ENCODE results near the gene CAPN12.
A peak's percentile ranks its signal among the peaks of the same experiment; 100 is the strongest.
"Not testable (repeated sequence)": the region's sequence is repeated elsewhere in the genome, so short reads cannot be mapped to it uniquely, and the experiment has no call there.

The CAPN12 gene

DNA sequence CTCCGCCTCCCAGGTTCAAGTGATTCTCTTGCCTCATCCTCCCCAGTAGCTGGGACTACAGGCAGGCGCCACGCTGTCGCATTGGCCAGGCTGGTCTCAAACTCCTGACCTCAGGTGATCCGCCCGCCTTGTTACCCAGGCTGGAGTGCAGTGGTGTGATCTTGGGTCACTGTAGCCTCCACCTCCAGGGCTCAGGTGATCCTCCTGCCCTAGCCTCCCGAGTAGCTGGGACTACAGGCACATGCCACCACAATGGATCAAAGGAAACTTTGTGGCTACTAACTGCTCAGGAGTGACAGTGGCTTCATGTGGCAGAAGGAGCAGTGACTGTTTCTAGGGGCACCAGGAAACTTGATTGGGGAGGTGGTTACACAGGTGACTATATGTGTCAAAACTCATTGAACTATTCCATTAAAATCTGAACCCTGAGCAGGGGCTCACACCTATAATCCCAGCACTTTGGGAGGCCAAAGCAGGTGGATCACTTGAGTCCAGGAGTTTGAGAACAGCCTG lies 41.0 kb upstream of the CAPN12 start:
- Histone ChIP-seq H3K9me3 (ENCODE audit: low read length) (no peaks in the 10 kb centered on the region), H3K9ac (ENCODE audit: low read length) (no peak overlapping the region), H3K36me3 (ENCODE audit: insufficient read depth, low read length) (no peaks in the 10 kb centered on the region), H3K4me1 (ENCODE audit: insufficient read depth, low read length) (no peaks in the 10 kb centered on the region), H3K4me3 (ENCODE audit: low read depth in 1 of 2, low read length in 2 of 2) (no peak overlapping the region), H3K27me3 (ENCODE audit: control insufficient read depth in 1 of 2, insufficient read depth in 2 of 2, low read length in 2 of 2) (peaks cover 0 to 4% of the 10 kb centered on the region in 2 donors), H3K27ac (ENCODE audit: low read depth, low read length) (no peak overlapping the region)

- H3K36me3 ChIP-seq (ENCODE audit: insufficient read depth, low read length): no peaks in the 10 kb centered on the region
- H3K4me3 ChIP-seq (ENCODE audit: low read depth in 1 of 2, low read length in 2 of 2): no peak overlapping the region
- peaks cover 0 to 4% of the 10 kb centered on the region in 2 donors for H3K27me3 ChIP-seq (ENCODE audit: control insufficient read depth in 1 of 2, insufficient read depth in 2 of 2, low read length in 2 of 2)
- H3K4me1 ChIP-seq (ENCODE audit: insufficient read depth, low read length): no peaks in the 10 kb centered on the region
- H3K9ac ChIP-seq (ENCODE audit: low read length): no peak overlapping the region
- H3K27ac ChIP-seq (ENCODE audit: low read depth, low read length): no peak overlapping the region
- H3K9me3 ChIP-seq (ENCODE audit: low read length): no peaks in the 10 kb centered on the region
Observed at GRCh38 chr19:38784224-38784623, 40.0 kb upstream of the CAPN12 start.

DNA sequence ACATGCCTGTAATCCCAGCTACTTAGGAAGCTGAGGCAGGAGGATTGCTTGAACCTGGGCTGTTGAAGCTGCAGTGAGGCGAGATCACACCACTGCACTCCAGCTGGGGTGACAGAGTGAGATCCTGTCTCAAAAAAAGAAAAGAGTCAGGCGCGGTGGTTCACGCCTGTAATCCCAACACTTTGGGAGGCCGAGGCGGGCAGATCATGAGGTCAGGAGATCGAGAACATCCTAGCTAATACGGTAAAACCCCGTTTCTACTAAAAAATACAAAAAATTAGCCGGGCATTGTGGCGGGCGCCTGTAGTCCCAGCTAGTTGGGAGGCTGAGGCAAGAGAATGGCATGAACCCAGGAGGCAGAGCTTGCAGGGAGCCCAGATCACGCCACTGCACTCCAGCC lies 37.9 kb upstream of the CAPN12 start:
- not testable (repeated sequence) for H3K9ac ChIP-seq (ENCODE audit: low read length); H3K36me3 ChIP-seq (ENCODE audit: insufficient read depth, low read length); H3K27ac ChIP-seq (ENCODE audit: low read depth, low read length); H3K4me3 ChIP-seq (ENCODE audit: low read depth in 1 of 2, low read length in 2 of 2); H3K9me3 ChIP-seq (ENCODE audit: low read length); H3K27me3 ChIP-seq (ENCODE audit: control insufficient read depth in 1 of 2, insufficient read depth in 2 of 2, low read length in 2 of 2); H3K4me1 ChIP-seq (ENCODE audit: insufficient read depth, low read length)

GRCh38 chr19:38781058-38781457 lies 36.8 kb upstream of the CAPN12 start:
- H3K27ac ChIP-seq (ENCODE audit: low read depth, low read length): no peak overlapping the region

GRCh38 chr19:38780443-38780842 lies 36.2 kb upstream of the CAPN12 start:
- H3K4me1 ChIP-seq (ENCODE audit: insufficient read depth, low read length): no peaks in the 10 kb centered on the region
- no peak overlapping the region for H3K27ac ChIP-seq (ENCODE audit: low read depth, low read length)
- H3K27me3 ChIP-seq (ENCODE audit: control insufficient read depth in 1 of 2, insufficient read depth in 2 of 2, low read length in 2 of 2): peaks cover 0 to 9% of the 10 kb centered on the region in 2 donors
- no peaks in the 10 kb centered on the region for H3K9me3 ChIP-seq (ENCODE audit: low read length)
- no peak overlapping the region for H3K4me3 ChIP-seq (ENCODE audit: low read depth in 1 of 2, low read length in 2 of 2)
- no peak overlapping the region for H3K9ac ChIP-seq (ENCODE audit: low read length)
- H3K36me3 ChIP-seq (ENCODE audit: insufficient read depth, low read length): no peaks in the 10 kb centered on the region

More at GRCh38 chr19:38781058-38781457, 36.8 kb upstream of the CAPN12 start:
- peaks cover 0 to 9% of the 10 kb centered on the region in 2 donors for H3K27me3 ChIP-seq (ENCODE audit: control insufficient read depth in 1 of 2, insufficient read depth in 2 of 2, low read length in 2 of 2)
- H3K9me3 ChIP-seq (ENCODE audit: low read length): no peaks in the 10 kb centered on the region
- H3K9ac ChIP-seq (ENCODE audit: low read length): no peak overlapping the region
- H3K36me3 ChIP-seq (ENCODE audit: insufficient read depth, low read length): no peaks in the 10 kb centered on the region
- H3K4me3 ChIP-seq (ENCODE audit: low read depth in 1 of 2, low read length in 2 of 2): no peak overlapping the region
- no peaks in the 10 kb centered on the region for H3K4me1 ChIP-seq (ENCODE audit: insufficient read depth, low read length)

GRCh38 chr19:38778733-38779132 lies 34.5 kb upstream of the CAPN12 start:
- Histone ChIP-seq H3K27me3 (ENCODE audit: control insufficient read depth in 1 of 2, insufficient read depth in 2 of 2, low read length in 2 of 2) (peaks cover 0 to 9% of the 10 kb centered on the region in 2 donors), H3K4me3 (ENCODE audit: low read depth in 1 of 2, low read length in 2 of 2) (no peak overlapping the region), H3K36me3 (ENCODE audit: insufficient read depth, low read length) (no peaks in the 10 kb centered on the region), H3K9me3 (ENCODE audit: low read length) (no peaks in the 10 kb centered on the region), H3K9ac (ENCODE audit: low read length) (no peak overlapping the region), H3K27ac (ENCODE audit: low read depth, low read length) (no peak overlapping the region), H3K4me1 (ENCODE audit: insufficient read depth, low read length) (no peaks in the 10 kb centered on the region)

GRCh38 chr19:38774181-38774950 lies 30.1 kb upstream of the CAPN12 start:
- no peak overlapping the region for H3K9ac ChIP-seq (ENCODE audit: low read length)
- H3K27ac ChIP-seq (ENCODE audit: low read depth, low read length): no peak overlapping the region
- H3K4me1 ChIP-seq (ENCODE audit: insufficient read depth, low read length): no peaks in the 10 kb centered on the region
- H3K27me3 ChIP-seq (ENCODE audit: control insufficient read depth in 1 of 2, insufficient read depth in 2 of 2, low read length in 2 of 2): peaks cover 0 to 4% of the 10 kb centered on the region in 2 donors
- no peaks in the 10 kb centered on the region for H3K36me3 ChIP-seq (ENCODE audit: insufficient read depth, low read length)
- H3K9me3 ChIP-seq (ENCODE audit: low read length): no peaks in the 10 kb centered on the region
- no peak overlapping the region for H3K4me3 ChIP-seq (ENCODE audit: low read depth in 1 of 2, low read length in 2 of 2)

- Histone ChIP-seq H3K4me1 (ENCODE audit: insufficient read depth, low read length) (no peaks in the 10 kb centered on the region), H3K36me3 (ENCODE audit: insufficient read depth, low read length) (no peaks in the 10 kb centered on the region), H3K27me3 (ENCODE audit: control insufficient read depth in 1 of 2, insufficient read depth in 2 of 2, low read length in 2 of 2) (peaks cover 0 to 2% of the 10 kb centered on the region in 2 donors), H3K9ac (ENCODE audit: low read length) (no peak within 1 kb of the TSS), H3K4me3 (ENCODE audit: low read depth in 1 of 2, low read length in 2 of 2) (no peak within 1 kb of the TSS), H3K27ac (ENCODE audit: low read depth, low read length) (no peak within 1 kb of the TSS), H3K9me3 (ENCODE audit: low read length) (no peaks in the 10 kb centered on the region)
Observed at GRCh38 chr19:38773469-38774177, 29.3 kb upstream of the CAPN12 start, which contains the start of gene LGALS7. TSS of gene LGALS7 (minus strand) at chr19:38773517. CDS start at chr19:38773492, 25 bp downstream.

- not testable (repeated sequence) for H3K36me3 ChIP-seq (ENCODE audit: insufficient read depth, low read length); H3K4me3 ChIP-seq (ENCODE audit: low read depth in 1 of 2, low read length in 2 of 2); H3K9ac ChIP-seq (ENCODE audit: low read length); H3K27ac ChIP-seq (ENCODE audit: low read depth, low read length); H3K27me3 ChIP-seq (ENCODE audit: control insufficient read depth in 1 of 2, insufficient read depth in 2 of 2, low read length in 2 of 2); H3K9me3 ChIP-seq (ENCODE audit: low read length); H3K4me1 ChIP-seq (ENCODE audit: insufficient read depth, low read length)
Observed at GRCh38 chr19:38771569-38771968, 27.3 kb upstream of the CAPN12 start.

- not testable (repeated sequence) for H3K9me3 ChIP-seq (ENCODE audit: low read length); H3K27ac ChIP-seq (ENCODE audit: low read depth, low read length); H3K4me3 ChIP-seq (ENCODE audit: low read depth in 1 of 2, low read length in 2 of 2); H3K36me3 ChIP-seq (ENCODE audit: insufficient read depth, low read length); H3K4me1 ChIP-seq (ENCODE audit: insufficient read depth, low read length); H3K27me3 ChIP-seq (ENCODE audit: control insufficient read depth in 1 of 2, insufficient read depth in 2 of 2, low read length in 2 of 2); H3K9ac ChIP-seq (ENCODE audit: low read length)
Observed at GRCh38 chr19:38770949-38771275, 26.6 kb upstream of the CAPN12 start.

DNA sequence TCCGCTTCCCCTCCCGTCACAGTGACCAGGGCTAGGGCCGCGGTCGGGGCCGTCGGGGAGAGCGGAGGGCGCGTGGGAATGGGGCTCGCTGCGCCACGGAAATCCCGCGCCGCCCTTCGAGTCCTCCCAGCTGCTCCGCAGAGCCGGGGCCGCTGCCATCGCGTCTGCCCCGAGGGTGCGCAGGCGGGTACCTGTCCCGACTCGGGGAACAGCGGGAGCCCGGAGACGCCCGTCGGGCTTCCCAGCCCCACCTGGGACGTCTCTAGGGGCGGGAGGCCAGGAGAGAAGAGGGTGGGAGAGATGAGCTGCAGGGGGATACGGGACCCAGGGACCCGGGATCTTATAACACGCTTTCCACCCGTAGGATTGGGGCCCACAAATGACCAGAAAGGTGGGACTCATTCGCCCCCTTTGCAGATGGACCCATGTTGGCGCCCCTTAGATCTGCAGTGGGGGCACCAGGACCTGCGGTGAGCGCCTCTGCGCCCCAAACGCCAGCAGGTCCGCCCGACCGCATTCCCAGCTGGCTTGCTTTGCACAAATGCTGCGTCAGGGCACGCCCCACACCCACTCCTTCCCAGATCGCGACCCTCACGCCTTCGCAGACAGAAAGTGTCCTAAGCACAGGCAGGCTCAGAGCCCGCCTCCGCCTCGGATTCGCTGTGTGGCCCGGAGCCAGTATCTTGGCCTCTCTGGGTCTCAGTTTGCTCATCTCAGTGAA lies 26.1 kb upstream of the CAPN12 start:
- H3K9ac ChIP-seq (ENCODE audit: low read length): not testable (repeated sequence)

More for the DNA sequence above, 26.1 kb upstream of the CAPN12 start:
- H3K4me1 ChIP-seq (ENCODE audit: insufficient read depth, low read length); H3K27me3 ChIP-seq (ENCODE audit: control insufficient read depth in 1 of 2, insufficient read depth in 2 of 2, low read length in 2 of 2); H3K9me3 ChIP-seq (ENCODE audit: low read length); H3K27ac ChIP-seq (ENCODE audit: low read depth, low read length); H3K36me3 ChIP-seq (ENCODE audit: insufficient read depth, low read length): not testable (repeated sequence)
- H3K4me3 ChIP-seq (ENCODE audit: low read depth in 1 of 2, low read length in 2 of 2): peak overlapping the region in 1 of 2 donors; percentile 4

Measured in muscle layer of colon (tissue), 2 donors.